Smooth muscle cell (in vitro differentiated cells): ENCODE results near the gene ABCA9. TPM values are rescaled to one million over a fixed set of nuclear protein-coding genes. Genes with fewer than 3 reads are reported as not detected.

Experiments used
- DNase-seq: peaks from one replicate; lab custom pipeline; 2025; ENCODE audit not compliant: unreplicated experiment; lab: John Stamatoyannopoulos, UW
- H2AFZ ChIP-seq: fragments of 200-600 bp; sonication (generic); 2 replicates; pipeline ENCODE4 v1.6.0; 2016; ENCODE audit warnings: antibody characterized with exemption, low read depth, mild to moderate bottlenecking
- H3F3A ChIP-seq: fragments of 200-600 bp; sonication (generic); 2 replicates; pipeline ENCODE4 v1.6.0; 2017; ENCODE audit warnings: antibody characterized with exemption, low read depth
- H3K27ac ChIP-seq: fragments of 200-600 bp; sonication (generic); 2 replicates; pipeline ENCODE4 v1.5.1; 2016; ENCODE audit warnings: low read depth, mild to moderate bottlenecking
- H3K27me3 ChIP-seq: fragments of 200-600 bp; sonication (generic); 2 replicates; pipeline ENCODE4 v1.6.1; 2016; ENCODE audit warnings: low read depth, mild to moderate bottlenecking
- H3K36me3 ChIP-seq: fragments of 200-600 bp; sonication (generic); 2 replicates; pipeline ENCODE4 v1.5.1; 2016; ENCODE audit warnings: low read depth
- H3K4me1 ChIP-seq: fragments of 200-600 bp; sonication (generic); 2 replicates; pipeline ENCODE4 v1.5.1; 2016; ENCODE audit warnings: low read depth
- H3K4me2 ChIP-seq: fragments of 200-600 bp; sonication (generic); 2 replicates; pipeline ENCODE4 v1.6.0; 2016; ENCODE audit warnings: mild to moderate bottlenecking
- H3K4me3 ChIP-seq: fragments of 200-600 bp; sonication (generic); 2 replicates; pipeline ENCODE4 v1.5.1; 2016; ENCODE audit warnings: mild to moderate bottlenecking
- H3K79me2 ChIP-seq: fragments of 200-600 bp; sonication (generic); 2 replicates; pipeline ENCODE4 v1.6.0; 2016; ENCODE audit warnings: low read depth, mild to moderate bottlenecking
- H3K9ac ChIP-seq: fragments of 200-600 bp; sonication (generic); 2 replicates; pipeline ENCODE4 v1.6.0; 2016; ENCODE audit warnings: low read depth
- H3K9me3 ChIP-seq: fragments of 200-600 bp; sonication (generic); replicated peaks from 2 replicates; pipeline ENCODE4 v1.5.1; 2016; ENCODE audit warnings: low read depth
- H4K20me1 ChIP-seq: fragments of 200-600 bp; sonication (generic); 2 replicates; pipeline ENCODE4 v1.6.0; 2016; ENCODE audit warnings: low read depth
- WGBS: methylation state at CpG from one replicate; pipeline ENCODE4 v1.1.7; 2016; ENCODE audit warnings: low lambda C conversion rate; 5-methylcytosine and 5-hydroxymethylcytosine counted together
- polyA plus RNA-seq: library from polyadenylated mRNA; unstranded; fragments of >200 nt; fragmentation: Nextera tagmentation; extraction: Ambion mirVana; gene quantifications from 2 replicates; pipeline ENCODE4 v1.2.1, GENCODE V29; 2016
- total RNA-seq: library from RNA; depleted of rRNA; stranded (reverse); fragments of >200 nt; gene quantifications from 2 replicates; pipeline ENCODE4 v1.2.3, GENCODE V29; 2014
- TF ChIP-seq, protein P1 (sequence below): fragments of 200-600 bp; sonication (generic); IDR thresholded peaks from 2 replicates; pipeline ENCODE4 v1.5.1; 2017; ENCODE audit warnings: borderline replicate concordance, mild to moderate bottlenecking, antibody characterized with exemption; ENCODE audit not compliant: insufficient read depth, poor library complexity, severe bottlenecking

ABCA9 gene
- total and polyA plus RNA-seq, 2 experiments from 2014 or later = not detected

DNA sequence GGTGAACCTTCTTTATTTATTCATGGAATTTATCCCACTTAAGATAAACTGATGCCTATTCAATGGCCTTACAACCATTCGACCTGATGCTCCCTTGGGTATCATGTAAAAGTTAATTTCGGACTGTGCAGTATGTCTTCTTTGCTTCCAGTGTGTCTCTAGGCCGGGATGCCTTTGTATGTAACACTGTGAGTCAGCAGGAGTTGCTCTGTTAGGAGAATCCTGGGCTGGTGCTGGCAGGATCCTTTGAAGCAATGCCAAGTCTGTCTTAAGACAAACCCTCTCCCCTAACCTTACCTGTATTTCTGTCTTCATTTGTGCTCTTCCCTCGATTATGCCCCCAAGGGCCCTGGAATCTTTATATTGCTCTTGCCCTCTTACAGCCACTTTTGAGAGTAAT, 67.6 kb downstream of the ABCA9 start:
- no peaks in the 10 kb centered on the region for H3K9me3 ChIP-seq
- no peaks in the 10 kb centered on the region for H3K36me3 ChIP-seq
- TF ChIP-seq, protein P1, sequence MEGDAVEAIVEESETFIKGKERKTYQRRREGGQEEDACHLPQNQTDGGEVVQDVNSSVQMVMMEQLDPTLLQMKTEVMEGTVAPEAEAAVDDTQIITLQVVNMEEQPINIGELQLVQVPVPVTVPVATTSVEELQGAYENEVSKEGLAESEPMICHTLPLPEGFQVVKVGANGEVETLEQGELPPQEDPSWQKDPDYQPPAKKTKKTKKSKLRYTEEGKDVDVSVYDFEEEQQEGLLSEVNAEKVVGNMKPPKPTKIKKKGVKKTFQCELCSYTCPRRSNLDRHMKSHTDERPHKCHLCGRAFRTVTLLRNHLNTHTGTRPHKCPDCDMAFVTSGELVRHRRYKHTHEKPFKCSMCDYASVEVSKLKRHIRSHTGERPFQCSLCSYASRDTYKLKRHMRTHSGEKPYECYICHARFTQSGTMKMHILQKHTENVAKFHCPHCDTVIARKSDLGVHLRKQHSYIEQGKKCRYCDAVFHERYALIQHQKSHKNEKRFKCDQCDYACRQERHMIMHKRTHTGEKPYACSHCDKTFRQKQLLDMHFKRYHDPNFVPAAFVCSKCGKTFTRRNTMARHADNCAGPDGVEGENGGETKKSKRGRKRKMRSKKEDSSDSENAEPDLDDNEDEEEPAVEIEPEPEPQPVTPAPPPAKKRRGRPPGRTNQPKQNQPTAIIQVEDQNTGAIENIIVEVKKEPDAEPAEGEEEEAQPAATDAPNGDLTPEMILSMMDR = no peak
- H3K9ac ChIP-seq = no peak overlapping the region
- H3K4me2 ChIP-seq = no peak overlapping the region
- H2AFZ ChIP-seq = no peak overlapping the region
- H3K4me1 ChIP-seq = no peaks in the 10 kb centered on the region
- no peak overlapping the region for H3K4me3 ChIP-seq
- H3K27me3 ChIP-seq = no peaks in the 10 kb centered on the region
- 71% methylated on average over 4 of the region's 4 CpGs for WGBS
- H4K20me1 ChIP-seq = no peaks in the 10 kb centered on the region
- no peaks in the 10 kb centered on the region for H3K79me2 ChIP-seq
- H3F3A ChIP-seq = no peaks in the 10 kb centered on the region
- no peak for DNase-seq
- no peak overlapping the region for H3K27ac ChIP-seq

DNA sequence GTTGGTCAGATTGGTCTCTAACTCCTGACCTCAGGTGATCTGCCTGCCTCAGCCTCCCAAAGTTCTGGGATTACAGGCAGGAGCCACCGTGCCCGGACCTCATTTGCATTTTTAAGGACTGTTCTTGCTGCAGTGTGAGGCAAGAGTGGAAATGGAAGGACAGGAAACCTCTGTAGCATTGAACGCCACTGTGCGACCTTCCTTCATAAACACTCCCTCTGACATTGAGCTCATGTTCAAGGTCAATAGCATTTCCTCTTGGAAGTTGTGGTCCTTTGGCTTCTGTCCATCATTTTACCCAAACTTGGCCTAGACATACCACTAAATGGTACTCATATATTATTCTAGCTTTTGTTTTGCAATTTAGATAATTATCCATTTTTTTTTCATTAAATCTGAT, 72.8 kb downstream of the ABCA9 start:
- Histone ChIP-seq H3K4me3 (no peak overlapping the region), H3K27me3 (no peaks in the 10 kb centered on the region), H4K20me1 (no peaks in the 10 kb centered on the region), H3K4me2 (no peak overlapping the region), H3K36me3 (no peaks in the 10 kb centered on the region), H3K4me1 (no peaks in the 10 kb centered on the region), H3K79me2 (no peaks in the 10 kb centered on the region), H2AFZ (no peak overlapping the region), H3K9ac (no peak overlapping the region), H3F3A (no peaks in the 10 kb centered on the region), H3K27ac (no peak overlapping the region), H3K9me3 (no peaks in the 10 kb centered on the region)
- TF ChIP-seq, protein P1 = no peak
- 84% methylated on average over 4 of the region's 4 CpGs for WGBS
- DNase-seq = no peak

DNA sequence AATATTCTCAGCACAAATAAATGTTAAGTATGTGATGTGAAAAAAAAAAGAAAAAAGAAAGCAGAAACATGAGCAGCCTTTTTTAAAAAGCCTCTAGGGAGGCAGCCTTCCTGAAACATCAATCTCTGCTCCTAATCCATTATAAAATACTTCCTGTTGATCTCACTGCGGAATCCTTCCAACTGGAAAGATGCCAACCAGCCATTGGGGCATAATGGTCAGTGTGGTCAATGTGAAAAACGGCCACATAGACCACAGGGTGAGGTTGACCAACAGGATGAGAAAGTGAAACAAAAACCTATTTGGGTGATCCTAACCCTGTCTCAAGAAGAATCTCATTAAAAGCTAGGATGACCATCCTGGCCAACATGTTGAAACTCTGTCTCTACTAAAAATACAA, 79.4 kb downstream of the ABCA9 start:
- H3K27ac ChIP-seq = no peak overlapping the region
- H3K4me1 ChIP-seq = no peaks in the 10 kb centered on the region
- H3K4me3 ChIP-seq = no peak overlapping the region
- H3K27me3 ChIP-seq = no peaks in the 10 kb centered on the region
- TF ChIP-seq, protein P1 = no peak
- no peak overlapping the region for H3K4me2 ChIP-seq
- WGBS = 38% methylated on average over 2 of the region's 2 CpGs
- H2AFZ ChIP-seq = no peak overlapping the region
- H3F3A ChIP-seq = no peaks in the 10 kb centered on the region
- no peaks in the 10 kb centered on the region for H3K9me3 ChIP-seq
- no peaks in the 10 kb centered on the region for H3K36me3 ChIP-seq
- H3K79me2 ChIP-seq = no peaks in the 10 kb centered on the region
- H3K9ac ChIP-seq = no peak overlapping the region
- DNase-seq = no peak
- no peaks in the 10 kb centered on the region for H4K20me1 ChIP-seq

DNA sequence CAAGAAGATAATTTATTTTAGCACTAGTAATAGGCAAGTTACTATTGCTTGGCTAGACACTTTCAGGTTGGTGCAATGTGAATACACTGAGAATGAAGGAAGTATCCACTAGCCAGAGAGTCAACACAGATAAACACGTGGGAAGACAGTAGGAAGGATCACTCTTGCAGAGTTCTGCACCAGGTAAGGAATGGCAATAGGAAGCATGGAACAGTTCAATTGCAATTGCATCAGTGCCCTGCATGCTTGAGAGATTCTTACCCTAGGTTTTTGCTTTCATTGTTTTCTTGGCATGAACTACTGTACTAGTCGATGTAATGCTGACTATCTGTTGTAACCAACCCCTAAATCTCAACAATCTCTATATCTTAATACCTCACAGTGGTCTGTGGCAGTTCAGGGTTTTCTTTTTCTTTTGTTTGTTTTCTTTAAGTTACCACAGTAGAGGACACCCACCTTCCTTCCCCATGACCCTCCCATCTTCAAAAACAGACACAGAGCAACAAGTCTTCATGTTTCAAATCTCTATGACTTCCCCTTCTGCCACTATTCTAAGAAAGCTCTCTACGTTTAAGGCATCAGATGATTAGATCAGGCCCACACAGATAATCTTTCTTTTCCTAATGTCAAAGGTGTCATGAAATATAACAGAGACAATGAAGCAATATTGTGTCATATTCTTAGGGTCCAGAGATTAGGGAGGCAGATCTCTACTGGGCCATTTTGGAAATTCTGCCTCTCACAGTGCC, 87.5 kb downstream of the ABCA9 start:
- Histone ChIP-seq H3K9me3 (no peaks in the 10 kb centered on the region), H3K4me2 (no peak overlapping the region), H3K36me3 (no peaks in the 10 kb centered on the region), H3K9ac (no peak overlapping the region), H2AFZ (peak overlapping the region; percentile 11), H3K27me3 (no peaks in the 10 kb centered on the region), H3K4me3 (no peak overlapping the region), H3K79me2 (no peaks in the 10 kb centered on the region), H3F3A (no peaks in the 10 kb centered on the region), H3K27ac (no peak overlapping the region), H4K20me1 (no peaks in the 10 kb centered on the region), H3K4me1 (no peaks in the 10 kb centered on the region)
- TF ChIP-seq, protein P1 = no peak
- WGBS = 31% methylated on average over 3 of the region's 3 CpGs
- no peak for DNase-seq
